Measurements from ENCODE around the gene HYDIN.
"Not testable (repeated sequence)": the region's sequence is repeated elsewhere in the genome, so short reads cannot be mapped to it uniquely, and the experiment has no call there.

- not testable (repeated sequence) for TF ChIP-seq CTCF, POLR2A (IDR thresholded peaks at IDR 0.05)
Measured at GRCh38 chr16:70933746-70934145, 296.8 kb downstream of the HYDIN start.

Measured in heart left ventricle (tissue), 13 donors.